COLO668 (cell line): Measurements from ENCODE around the gene GMPR.

Experiments used
- DNase-seq: peaks from one replicate; lab custom pipeline; 2025; ENCODE audit not compliant: unreplicated experiment; lab: John Stamatoyannopoulos, UW

The GMPR gene

DNA sequence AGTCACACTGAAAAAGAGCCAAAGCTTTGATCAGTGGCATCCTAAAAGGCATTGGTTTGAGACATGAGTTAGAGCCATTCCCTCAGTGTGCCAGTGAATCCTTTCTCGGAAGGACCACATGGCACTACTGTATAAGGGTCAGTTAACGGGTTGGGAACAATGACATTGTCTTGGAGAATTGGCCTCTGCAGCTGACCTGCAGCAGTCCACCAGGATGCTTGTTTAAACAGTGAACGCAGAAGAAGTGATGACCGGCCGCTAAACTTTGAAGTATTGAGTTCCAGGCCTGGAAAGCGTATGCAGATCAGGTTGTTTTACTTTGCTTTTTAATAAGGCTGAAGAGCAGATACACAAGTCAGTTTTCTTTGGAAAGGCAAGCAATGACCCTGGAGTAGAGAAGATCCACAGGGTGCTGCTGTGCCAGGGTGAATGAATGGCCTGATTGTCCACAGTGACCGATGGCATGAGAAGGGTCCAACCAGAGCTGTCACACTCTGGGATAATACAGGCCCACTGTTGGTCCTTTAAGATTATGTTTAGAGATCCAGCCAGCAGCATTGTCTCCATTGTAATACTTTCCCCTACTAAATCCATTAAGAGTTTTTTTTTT lies 57.8 kb downstream of the GMPR start:
- no peak for DNase-seq

DNA sequence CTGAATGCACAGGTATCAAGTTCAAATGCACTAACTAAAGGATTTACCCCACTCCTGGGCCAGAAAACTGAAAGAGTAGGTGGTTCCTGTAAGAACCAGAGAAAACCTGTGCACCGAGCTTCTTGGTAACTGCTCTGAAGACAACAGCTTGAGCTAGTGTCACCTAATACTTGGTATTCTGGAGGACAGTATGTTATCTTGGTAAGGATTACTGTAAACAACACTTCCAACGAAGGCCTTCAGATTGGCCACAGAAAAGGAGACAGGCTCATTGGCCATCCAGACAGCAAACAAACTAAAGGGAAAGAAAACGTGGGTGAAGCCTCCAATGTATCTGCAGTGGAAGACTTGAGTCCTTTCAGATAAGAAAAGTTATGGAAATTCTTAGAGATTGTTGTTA lies 61.5 kb downstream of the GMPR start:
- DNase-seq = no peak

DNA sequence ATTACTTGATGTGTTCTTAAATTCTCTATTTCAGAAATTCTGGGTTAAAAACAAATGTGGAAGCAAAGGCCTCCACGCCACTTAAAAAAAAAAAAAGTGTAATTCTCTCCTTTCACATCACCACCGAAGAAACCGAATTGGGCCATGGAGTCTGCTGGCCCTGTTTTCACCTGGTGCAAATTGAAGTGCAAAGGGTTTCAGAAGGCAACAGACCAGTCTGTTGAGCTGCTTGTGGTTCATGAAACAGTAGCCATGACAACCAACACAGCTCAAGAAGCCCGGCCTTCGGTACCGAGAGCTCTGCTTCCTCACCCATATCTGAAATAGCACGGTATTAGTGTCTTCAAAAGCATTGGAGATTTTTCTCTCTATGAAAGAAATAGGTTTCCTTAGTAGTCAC lies 63.1 kb downstream of the GMPR start:
- no peak for DNase-seq

DNA sequence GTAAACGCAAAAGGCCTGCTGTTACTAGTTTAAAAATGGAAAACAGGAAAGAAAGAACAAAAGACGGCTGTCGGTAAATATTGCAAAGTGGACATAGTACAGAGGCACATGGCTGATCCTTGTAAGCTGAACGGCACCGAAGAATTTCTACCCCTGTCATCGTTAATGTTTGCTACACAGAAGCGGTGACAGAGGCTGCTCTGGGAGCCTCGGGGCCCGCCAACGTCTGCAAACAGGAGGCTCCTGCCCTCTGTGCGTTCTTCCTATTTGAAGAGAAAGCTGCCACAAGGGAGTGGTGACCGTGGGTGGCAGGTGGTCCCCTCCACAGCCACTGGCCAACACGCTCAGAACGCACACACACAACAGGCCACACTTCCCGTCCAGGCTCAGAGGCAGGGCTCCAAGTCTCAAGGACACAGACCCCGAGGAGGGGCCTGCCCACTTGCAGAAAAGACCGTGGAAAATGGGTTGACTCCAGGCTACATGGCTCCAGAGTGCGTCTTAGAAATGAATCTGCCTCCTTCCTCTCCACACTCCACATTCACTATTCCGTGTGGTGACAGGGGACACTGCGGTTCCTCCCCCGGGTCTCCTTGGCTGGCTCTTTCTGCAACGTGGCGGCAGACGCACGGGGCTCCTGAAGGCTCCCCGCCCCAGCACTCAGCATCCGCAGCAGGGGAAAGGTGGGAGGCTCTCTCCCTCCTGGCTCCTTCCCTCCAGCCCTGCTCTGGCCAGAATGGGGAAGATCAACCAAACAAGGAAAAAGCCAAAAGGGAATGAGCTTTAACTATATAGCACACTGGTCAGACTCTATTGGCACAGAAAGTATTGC lies 64.5 kb downstream of the GMPR start:
- no peak for DNase-seq

DNA sequence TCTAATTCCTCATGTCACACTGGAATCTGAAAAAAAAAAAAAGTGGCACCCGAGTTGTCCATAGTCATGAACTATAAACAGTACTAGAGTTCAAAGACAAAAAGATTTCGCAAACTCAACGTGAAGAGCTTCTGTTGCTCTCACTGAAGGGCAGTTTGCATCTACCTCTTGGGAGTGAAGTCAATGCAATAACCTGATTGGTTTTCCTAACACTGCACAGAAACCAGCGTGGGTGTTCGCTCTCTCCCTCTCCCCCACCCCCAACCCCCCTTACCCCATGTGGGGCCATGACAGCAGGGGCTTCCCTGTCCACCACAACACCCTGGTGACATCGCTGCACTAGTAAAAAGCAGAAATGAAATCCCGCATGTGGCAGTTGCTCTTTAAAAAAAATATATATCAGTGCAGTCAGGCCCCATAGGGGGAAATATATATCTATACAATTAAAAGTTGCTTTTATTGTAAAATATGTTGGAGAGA lies 66.9 kb downstream of the GMPR start:
- no peak for DNase-seq

DNA sequence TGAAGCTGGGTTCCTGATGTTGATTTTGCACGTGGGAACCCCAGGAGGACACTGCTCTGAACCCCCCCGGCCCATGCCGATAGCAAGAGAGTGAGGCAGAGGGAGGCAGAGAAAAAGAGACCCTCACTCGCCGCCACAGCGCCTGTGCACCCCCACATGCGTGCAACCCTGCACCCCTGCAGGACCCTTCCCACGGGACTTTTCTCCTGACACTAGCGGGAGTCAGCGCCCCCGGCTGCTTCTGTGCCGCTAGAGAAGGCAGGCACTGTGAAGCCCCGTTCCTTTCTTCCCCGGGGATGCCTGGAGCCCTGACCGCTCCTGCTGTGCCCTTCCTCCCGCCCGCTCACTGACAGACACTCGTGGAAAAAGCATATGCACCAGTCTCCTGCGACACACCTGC lies 67.4 kb downstream of the GMPR start:
- no peak for DNase-seq

DNA sequence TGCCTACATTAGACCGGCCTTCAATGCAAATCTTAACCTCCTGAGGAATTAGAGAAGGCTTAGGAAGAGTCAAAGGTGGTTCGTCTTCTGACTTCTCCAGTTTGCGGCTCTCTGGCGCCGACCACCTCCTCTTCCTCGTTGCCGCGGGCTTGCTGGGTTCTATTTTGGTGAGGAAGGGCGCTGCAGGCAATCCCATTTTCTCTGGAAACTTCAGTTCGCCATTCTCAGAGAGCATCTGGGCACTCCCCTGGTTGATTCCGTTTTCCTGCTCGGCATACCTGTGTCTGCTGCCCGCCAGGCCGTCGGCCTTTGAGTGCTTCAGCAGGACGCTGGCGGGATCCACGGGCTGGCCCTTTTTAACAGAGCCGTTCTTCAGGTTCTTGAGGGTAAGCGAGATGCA lies 67.9 kb downstream of the GMPR start:
- DNase-seq = no peak

DNA sequence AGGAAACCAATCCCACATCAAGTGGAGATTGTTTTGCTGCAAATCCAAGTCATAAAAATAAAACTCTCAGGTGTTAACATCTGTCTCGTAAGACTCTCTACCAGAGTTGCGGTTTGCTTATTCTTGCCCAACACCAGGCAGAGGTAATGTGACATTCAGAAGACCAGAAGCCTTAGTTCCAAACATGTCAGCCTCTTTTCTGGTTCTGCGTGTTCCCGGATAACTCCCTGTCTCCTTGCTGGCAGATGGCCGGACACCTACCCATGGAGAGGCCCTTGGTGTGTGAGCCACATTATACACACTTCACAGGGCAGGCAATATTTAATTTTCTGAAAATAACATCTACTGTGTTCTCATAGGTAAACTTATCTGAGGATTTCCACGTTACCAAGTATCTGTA lies 73.4 kb downstream of the GMPR start:
- DNase-seq = no peak

DNA sequence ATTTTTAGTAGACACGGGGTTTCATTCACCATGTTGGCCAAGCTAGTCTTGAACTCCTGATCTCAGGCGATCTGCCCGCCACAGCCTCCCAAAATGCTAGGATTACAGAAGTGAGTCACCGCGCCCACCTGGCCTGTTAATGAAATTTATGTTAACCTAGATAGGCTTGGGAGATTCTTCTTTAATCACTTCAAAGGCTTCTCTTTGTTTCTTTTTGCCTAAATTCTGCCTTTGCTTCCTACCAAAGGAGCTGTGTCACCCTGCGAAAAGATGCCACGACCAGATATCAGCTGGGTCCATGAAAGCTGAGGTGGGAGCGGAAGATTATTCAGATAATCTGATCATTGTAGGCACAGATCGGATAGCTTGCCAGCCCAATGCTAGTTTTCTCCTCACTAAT lies 75.3 kb downstream of the GMPR start:
- DNase-seq = no peak

DNA sequence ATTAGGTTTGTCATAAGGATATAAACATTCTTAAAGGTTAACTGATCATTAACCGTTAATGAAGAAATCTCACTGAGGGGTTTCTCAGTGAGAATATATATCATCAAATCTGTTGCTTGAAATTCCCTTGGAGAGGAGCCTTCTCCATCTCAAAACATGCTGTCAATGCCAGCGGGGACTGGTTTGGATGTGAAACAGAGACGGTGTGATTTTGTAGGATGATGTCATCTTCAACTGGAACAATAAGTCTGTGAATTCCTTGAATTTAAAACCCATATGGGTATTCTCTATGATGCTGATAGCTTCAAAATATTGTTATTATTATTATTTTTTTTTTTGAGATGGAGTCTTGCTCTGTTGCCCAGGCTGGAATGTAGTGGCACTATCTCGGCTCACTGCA lies 75.9 kb downstream of the GMPR start:
- DNase-seq = no peak

DNA sequence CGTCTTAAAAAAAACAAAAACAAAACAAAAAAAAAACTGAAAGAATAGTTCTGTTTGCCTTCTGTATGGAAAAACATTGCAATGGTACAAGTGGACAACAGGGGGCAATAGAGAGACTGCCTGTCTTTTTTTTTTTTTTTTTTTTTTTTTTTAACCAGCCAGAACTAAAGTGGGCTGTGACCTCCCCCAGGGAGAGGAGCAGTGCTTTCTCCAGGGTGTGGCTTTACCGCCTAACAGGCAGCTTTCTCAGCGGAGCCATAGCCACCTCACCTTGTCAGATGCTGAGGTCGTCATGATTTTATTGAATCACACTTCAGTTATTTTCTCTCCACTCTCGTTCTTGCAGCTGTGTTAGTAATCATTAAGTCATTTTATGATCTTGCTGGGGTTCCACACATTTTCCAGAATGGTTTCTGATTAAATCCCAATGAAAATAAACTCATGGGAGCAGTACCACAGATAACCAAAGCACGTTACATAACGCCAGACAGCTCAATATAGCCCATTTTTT lies 78.4 kb downstream of the GMPR start:
- no peak for DNase-seq

DNA sequence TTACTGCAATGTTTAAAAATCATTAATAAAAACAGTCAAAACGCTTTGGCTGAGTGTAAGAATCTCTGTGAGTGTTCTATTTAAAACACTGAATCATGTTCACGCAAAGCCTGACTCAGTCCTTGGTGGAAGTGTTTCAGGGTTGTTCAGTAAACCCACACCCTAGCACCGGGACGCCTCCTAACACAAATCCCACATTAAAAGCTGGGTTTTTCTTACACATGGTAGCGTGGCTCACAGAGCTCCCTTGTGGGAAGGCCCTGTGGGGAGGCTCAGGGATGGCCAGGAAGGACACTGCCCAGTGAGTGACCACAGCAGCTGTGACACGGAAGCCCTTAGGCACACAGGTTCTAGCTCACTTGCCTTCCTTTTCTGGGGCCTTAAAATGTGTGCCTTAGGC lies 80.2 kb downstream of the GMPR start:
- DNase-seq = no peak

DNA sequence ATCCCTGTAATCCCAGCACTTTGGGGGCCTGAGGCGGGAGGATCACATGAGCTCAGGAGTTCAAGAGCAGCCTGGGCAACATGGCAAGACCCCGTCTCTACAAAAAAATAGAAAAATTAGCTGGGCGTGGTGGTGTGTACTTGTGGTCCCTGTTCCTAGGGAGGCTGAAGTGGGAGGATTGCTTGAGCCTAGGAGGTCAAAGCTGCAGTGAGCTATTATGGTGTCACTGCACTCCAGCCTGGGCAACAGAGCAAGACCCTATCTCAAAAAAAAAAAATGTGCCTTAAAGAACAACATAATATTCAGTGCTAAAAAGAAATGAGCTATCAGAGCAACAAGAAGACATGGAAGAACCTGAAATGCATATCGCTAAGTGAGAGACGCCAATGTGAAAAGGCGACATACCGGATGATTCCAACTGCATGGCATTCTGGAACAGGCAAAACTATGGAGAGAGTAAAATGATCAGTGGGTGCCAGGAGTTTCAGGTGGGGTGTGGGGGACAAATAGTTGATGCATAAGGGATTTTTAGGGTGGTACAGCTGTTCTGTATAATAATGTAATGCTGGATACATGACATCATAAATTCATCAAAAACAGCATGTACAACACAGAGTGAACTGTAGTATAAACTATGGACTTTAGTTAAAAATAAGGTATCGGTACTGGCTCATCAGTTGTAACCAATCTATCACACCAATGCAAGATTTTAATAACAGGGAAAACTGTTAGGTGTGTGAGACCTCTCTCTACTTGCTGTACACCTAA lies 80.8 kb downstream of the GMPR start:
- no peak for DNase-seq

DNA sequence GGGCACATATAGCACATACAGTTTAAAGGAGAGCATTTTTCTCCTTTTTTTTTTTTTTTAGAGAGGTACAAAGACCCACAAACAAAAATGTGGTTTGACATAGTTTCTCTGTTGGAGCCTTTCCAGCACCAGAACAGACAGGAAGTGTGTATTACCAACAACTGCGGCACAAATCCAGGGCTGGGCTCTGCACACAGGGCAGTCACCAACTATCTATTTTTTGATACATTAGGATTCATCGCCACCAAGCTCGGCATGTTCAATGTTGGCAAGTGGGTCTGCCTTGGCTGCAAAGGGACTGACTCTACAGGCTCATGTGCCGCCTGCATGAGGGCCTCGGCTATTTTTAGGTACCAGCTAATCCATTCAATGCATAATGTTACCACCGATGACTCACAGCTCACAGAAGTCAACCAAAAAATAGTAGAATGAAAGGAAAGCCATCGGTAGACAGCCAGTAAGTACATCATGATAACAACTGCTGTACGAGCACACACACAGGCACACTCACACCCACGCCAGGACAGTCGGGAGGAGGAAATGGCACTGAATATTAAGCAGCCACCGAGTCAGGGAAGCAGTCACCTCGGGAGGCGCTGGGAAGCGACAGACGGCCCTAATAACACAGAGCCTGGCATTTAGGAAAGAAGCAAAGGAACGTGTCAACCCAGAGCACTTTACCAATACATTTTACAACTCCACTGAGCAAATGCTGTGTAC lies 81.6 kb downstream of the GMPR start:
- peak; percentile 31 for DNase-seq

DNA sequence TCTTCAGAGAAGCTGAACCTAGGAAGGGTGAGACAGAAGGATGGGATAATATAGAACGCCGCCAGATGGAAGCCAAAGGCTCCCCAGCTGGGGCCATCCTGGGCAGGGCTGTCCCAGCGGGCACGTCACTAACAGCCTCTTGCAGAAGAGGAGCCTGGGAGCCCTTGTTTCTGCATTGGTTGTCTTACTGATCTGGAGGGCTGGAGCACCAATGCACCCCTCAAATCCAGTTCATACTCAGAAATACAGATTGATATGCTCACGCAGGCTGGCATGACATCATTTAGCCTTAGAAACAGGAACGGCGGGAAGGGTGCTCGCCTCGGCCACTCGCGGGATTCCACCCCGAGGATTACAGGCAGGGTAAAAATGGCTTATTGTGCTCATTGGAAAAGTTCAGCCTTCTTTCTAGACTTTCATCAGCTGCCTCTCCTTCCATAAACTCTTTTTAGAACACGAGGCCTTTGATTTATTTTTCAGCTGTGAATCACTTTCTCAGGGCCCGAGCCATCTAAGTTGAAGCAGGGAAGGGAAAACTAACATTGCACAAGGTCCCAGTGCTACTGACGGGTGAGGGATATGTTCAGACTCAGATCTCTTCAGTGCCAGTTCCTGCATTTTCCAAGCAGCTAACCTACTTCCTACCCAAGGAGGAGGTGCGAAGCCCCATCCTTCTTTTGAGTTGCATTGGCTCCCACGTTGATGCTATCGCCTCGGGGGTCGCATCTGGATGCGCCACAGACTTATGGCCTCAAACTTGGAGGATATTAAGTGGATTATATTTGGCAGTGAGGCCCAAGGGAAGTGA lies 82.3 kb downstream of the GMPR start:
- no peak for DNase-seq

DNA sequence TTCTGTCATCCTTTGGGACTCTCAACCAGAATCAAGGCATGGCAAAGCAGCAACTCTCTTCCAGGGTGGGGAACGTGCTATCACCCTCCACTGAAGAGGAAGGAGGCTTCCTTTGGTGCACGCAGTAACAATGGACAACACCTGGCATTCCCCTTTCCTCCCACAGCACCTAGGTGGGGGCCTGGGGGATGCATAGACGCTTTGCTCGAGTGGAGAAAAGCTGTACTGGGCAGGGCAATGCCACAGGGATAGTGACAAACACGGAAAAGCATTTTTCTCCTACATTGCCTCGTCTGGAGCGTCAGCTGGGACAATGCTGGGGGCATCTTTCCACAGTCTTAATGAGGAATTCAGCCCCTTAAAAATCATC lies 82.9 kb downstream of the GMPR start:
- DNase-seq = no peak

DNA sequence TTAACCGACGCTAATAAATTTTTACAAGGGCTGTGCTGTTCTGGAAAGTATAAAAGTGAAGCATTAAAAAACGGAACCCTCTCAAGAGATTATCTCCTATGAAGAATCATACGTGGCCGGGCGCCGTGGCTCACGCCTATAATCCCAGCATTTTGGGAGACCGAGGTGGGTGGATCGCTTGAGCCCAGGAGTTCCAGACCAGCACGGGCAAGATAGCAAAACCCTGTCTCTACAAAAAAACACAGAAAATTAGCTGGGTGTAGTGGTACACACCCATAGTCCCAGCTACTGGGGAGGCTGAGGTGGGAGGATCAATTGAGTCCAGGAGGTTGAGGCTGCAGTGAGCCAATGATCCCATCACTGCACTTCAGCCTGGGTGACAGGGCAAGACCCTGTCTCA lies 83.4 kb downstream of the GMPR start:
- DNase-seq = no peak

DNA sequence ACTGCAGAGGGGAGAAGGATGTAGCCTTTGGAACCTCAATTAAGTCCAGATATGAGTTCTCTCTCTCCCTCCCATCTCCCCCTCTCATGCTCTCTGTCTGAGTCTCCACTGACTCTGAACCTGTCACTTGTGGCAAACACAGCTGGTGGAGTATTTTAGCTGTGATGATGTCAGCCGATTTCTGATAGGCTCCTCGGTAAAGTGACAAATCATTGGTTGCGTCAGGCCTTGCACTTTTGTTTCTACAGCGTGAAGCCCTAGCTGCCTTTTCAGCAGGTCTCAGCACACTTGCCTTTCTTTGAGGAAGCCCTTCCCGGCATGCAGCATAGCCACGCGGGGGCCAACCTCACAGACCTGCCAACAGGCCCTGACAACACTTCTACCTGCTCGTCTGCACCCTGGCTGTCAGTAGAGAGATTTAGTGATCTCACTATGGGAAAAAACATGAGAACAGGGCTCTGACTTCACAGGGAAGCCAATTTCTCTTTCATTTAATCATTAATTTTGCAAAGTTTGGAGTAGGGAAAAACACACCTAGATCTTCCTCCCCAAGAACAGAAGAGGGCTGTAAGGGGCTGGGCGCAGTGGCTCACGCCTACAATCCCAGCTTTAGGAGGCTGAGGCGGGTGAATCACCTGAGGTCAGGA lies 84.4 kb downstream of the GMPR start:
- peak; percentile 25 for DNase-seq

DNA sequence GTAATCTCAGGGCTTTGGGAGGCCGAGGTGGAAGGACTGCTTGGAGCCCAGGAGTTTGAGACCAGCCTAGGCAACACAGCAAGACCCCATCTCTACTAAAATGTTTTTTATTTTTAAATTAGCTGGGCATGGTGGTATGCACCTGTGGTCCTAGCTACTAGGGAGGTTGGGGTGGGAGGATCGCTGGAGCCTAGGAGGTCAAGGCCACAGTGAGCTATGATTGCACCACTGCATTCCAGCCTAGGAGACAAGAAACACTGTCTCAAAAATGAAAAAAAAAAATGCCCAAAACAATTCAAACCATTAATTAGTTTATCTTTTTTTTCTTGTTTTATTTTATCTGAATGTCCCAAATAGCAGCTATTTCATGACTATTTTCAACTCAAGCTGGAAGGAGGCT lies 85.8 kb downstream of the GMPR start:
- DNase-seq = no peak
